Testis (tissue), 3 donors: ENCODE measurements around the gene NLRX1. TPM values are rescaled to one million over a fixed set of nuclear protein-coding genes. Genes with fewer than 3 reads are reported as not detected.

ENCODE experiments used
- DNase-seq: peaks from one replicate; pipeline ENCODE4 v3.0.0-alpha.2; 2019
- H3K27ac ChIP-seq, 2 donors: fragments of 200-600 bp; sonication (generic); one replicate each; pipeline ENCODE4 v1.5.1; 2019
- H3K27me3 ChIP-seq: fragments of 200-600 bp; sonication (generic); one replicate; pipeline ENCODE4 v1.5.1; 2019
- H3K36me3 ChIP-seq: fragments of 200-600 bp; sonication (generic); one replicate; pipeline ENCODE4 v1.5.1; 2017; ENCODE audit warnings: low read depth; ENCODE audit errors: missing control alignments
- H3K4me1 ChIP-seq: fragments of 200-600 bp; sonication (generic); one replicate; pipeline ENCODE4 v1.5.1; 2019
- H3K4me3 ChIP-seq, 2 donors: fragments of 200-600 bp; sonication (generic); one replicate each; pipeline ENCODE4 v1.5.1; 2017 to 2019
- H3K9me3 ChIP-seq: fragments of 200-600 bp; sonication (generic); one replicate; pipeline ENCODE4 v1.5.1; 2017
- CTCF ChIP-seq, 3 experiments: fragments of 450-650 bp in 2 of 3; fragments of 200-600 bp in 1 of 3; sonication (generic) in 1 of 3; IDR thresholded peaks; one replicate each; pipeline ENCODE4 v1.5.1; 2016 to 2019; ENCODE audit warnings: antibody characterized with exemption in 3 of 3, mild to moderate bottlenecking in 2 of 3, moderate library complexity in 1 of 3
- POLR2A ChIP-seq: fragments of 450-650 bp; IDR thresholded peaks from one replicate; pipeline ENCODE4 v1.6.1; 2017; ENCODE audit warnings: antibody characterized with exemption, mild to moderate bottlenecking, moderate library complexity
- WGBS, 2 donors: methylation state at CpG; one replicate each; pipeline ENCODE4 v1.1.5; 2018; 5-methylcytosine and 5-hydroxymethylcytosine counted together
- intact Hi-C: fragments of 100-400 bp; cut with DNase I; formaldehyde crosslinking; loops from one replicate; pipeline ENCODE4 v1.15.1; 2023; ENCODE audit warnings: low total_unique reads
- polyA plus RNA-seq: library from polyadenylated mRNA; stranded (reverse); fragments of 350-450 nt; fragmentation: Illumina TruSeq; extraction: RNeasy Lipid Tissue Mini Kit (QIAGEN cat#74804); gene quantifications from one replicate; pipeline ENCODE4 v1.2.3, GENCODE V29; 2014; ENCODE audit warnings: low read depth, low replicate concordance; ENCODE audit not compliant: insufficient read depth
- total RNA-seq, 2 donors: library from RNA; depleted of rRNA; stranded (reverse); fragments of >200 nt; gene quantifications; one replicate each; pipeline ENCODE4 v1.2.3, GENCODE V29; 2016

NLRX1 gene
- total and polyA plus RNA-seq, 3 donors from 2014 or later, result 9.4 to 21.4 (median 16.2) TPM

GRCh38 chr11:119149018-119149785, 19.3 kb upstream of the NLRX1 start, which contains the start of gene ABCG4:
TSS of gene ABCG4 (plus strand) at chr11:119149052. CDS start at chr11:119149966, 914 bp downstream.
- Histone ChIP-seq H3K9me3 (no peaks in the 10 kb centered on the region), H3K27me3 (no peaks in the 10 kb centered on the region), H3K4me3 (peak within 1 kb of the TSS; percentile 40 to 55), H3K36me3 (no peaks in the 10 kb centered on the region), H3K4me1 (peaks cover 9% of the 10 kb centered on the region), H3K27ac (no peak within 1 kb of the TSS)
- no peak for DNase-seq
- intact Hi-C loops, result no loop called here
- 1 to 2% methylated on average over 13 to 43 of the region's 73 CpGs for WGBS, 2 donors
- TF ChIP-seq CTCF (IDR thresholded peaks at IDR 0.05), result no peak
- no peak for TF ChIP-seq POLR2A

GRCh38 chr11:119149786-119150275, 18.7 kb upstream of the NLRX1 start:
- no peak for TF ChIP-seq POLR2A
- TF ChIP-seq CTCF (IDR thresholded peaks at IDR 0.05), result no peak
- Histone ChIP-seq H3K36me3 (no peaks in the 10 kb centered on the region), H3K4me3 (peak overlapping the region; percentile 40 to 55), H3K27me3 (no peaks in the 10 kb centered on the region), H3K4me1 (peaks cover 9% of the 10 kb centered on the region), H3K27ac (no peak overlapping the region), H3K9me3 (no peaks in the 10 kb centered on the region)
- no peak for DNase-seq
- intact Hi-C loops, result no loop called here
- 30 to 43% methylated on average over 18 to 33 of the region's 33 CpGs for WGBS, 2 donors

DNA sequence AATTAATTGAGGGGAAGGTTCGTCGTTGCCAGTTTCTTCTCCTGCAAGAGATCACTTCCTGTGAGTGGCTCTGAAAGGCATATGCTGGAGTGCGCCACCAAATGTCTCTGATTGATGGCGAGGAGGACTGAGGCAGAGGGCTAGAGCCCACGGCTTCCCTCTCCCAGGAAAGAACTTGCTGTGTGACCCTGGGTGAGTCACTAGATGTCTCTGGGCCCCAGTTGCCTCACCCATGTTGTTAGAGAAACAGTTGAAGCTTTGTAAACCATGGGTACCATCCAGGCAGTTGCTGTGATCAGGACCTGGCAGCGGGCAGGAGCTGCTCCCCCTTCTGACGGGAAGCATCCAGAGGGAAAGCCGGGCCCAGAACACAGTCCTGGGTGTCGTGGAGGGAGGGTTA, 16.5 kb upstream of the NLRX1 start:
- Histone ChIP-seq H3K27me3 (no peaks in the 10 kb centered on the region), H3K4me3 (no peak overlapping the region), H3K9me3 (no peaks in the 10 kb centered on the region), H3K36me3 (no peaks in the 10 kb centered on the region), H3K4me1 (peaks cover 9% of the 10 kb centered on the region), H3K27ac (no peak overlapping the region)
- no peak for TF ChIP-seq CTCF (IDR thresholded peaks at IDR 0.05)
- TF ChIP-seq POLR2A, result no peak
- WGBS, 2 donors, result 83 to 84% methylated on average over 9 of the region's 9 CpGs
- no peak for DNase-seq
- intact Hi-C loops, result no loop called here

DNA sequence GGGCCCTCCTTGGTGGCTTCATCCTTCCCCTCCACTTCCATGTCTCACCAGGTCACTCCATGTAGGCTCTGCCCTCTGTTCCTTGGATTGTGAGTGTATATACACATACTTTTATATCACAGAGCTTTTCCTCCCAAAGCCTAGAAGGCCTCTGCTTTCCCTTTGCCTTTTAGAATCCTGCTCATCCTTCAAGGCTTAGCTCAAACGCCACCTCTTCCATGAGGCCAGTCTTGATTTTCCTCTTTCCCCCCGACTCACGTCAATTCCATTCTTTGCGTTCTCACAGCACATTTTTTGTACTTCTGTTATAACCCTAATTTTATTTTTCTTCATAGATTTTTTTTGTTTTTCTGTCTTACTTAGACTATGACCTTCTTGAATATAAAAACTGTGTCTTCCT, 15.9 kb upstream of the NLRX1 start:
- TF ChIP-seq CTCF (IDR thresholded peaks at IDR 0.05) (no peak), POLR2A (no peak)

More for the DNA sequence above, 15.9 kb upstream of the NLRX1 start:
- no peaks in the 10 kb centered on the region for H3K27me3 ChIP-seq
- intact Hi-C loops, result no loop called here
- WGBS, 2 donors, result 92 to 94% methylated on average over 4 of the region's 4 CpGs
- peaks cover 9% of the 10 kb centered on the region for H3K4me1 ChIP-seq
- no peak for DNase-seq
- no peak overlapping the region for H3K4me3 ChIP-seq
- no peaks in the 10 kb centered on the region for H3K9me3 ChIP-seq
- H3K27ac ChIP-seq, result no peak overlapping the region
- H3K36me3 ChIP-seq, result no peaks in the 10 kb centered on the region
